Type B pancreatic cell (in vitro differentiated cells): Measurements from ENCODE around the gene MORC3. TPM values are rescaled to one million over a fixed set of nuclear protein-coding genes. Genes with fewer than 3 reads are reported as not detected.

Source experiments
- DNase-seq: peaks from one replicate; pipeline ENCODE4 v3.0.0; 2021; ENCODE audit warnings: mixed read lengths; ENCODE audit not compliant: unreplicated experiment; ENCODE audit errors: extremely low spot score
- H3K27ac Mint-ChIP-seq: 2 replicates; pipeline ENCODE4 v1.8.0; 2021; ENCODE audit warnings: mild to moderate bottlenecking, mixed read lengths
- H3K27me3 Mint-ChIP-seq: 2 replicates; pipeline ENCODE4 v1.8.0; 2021; ENCODE audit warnings: mixed read lengths
- H3K36me3 Mint-ChIP-seq: 2 replicates; pipeline ENCODE4 v1.8.0; 2021; ENCODE audit warnings: mixed read lengths
- H3K4me1 Mint-ChIP-seq: one replicate; pipeline ENCODE4 v1.8.0; 2021; ENCODE audit warnings: mixed read lengths; ENCODE audit not compliant: unreplicated experiment
- H3K4me3 Mint-ChIP-seq: 2 replicates; pipeline ENCODE4 v1.8.0; 2021; ENCODE audit warnings: mild to moderate bottlenecking, mixed read lengths
- H3K9me3 Mint-ChIP-seq: 2 replicates; pipeline ENCODE4 v1.8.0; 2021; ENCODE audit warnings: mixed read lengths
- CTCF ChIP-seq: fragments of 200-600 bp; sonication (generic); conservative IDR thresholded peaks from 2 replicates; pipeline ENCODE4 v1.5.0; 2021; ENCODE audit warnings: antibody characterized with exemption, mild to moderate bottlenecking
- total RNA-seq: library from RNA; stranded (reverse); gene quantifications from 2 replicates; pipeline ENCODE4 v1.2.1, GENCODE V29; 2021; ENCODE audit warnings: low replicate concordance

MORC3 gene
- total RNA-seq, 1 donor from 2014 or later = 26.9 TPM

GRCh38 chr21:36347278-36347961 is 27.4 kb downstream of the MORC3 start:
- no peak for DNase-seq
- no peak for TF ChIP-seq CTCF
- Mint-ChIP-seq H3K9me3 (no peaks in the 10 kb centered on the region), H3K4me1 (no peaks in the 10 kb centered on the region), H3K4me3 (no peak overlapping the region), H3K27me3 (no peaks in the 10 kb centered on the region), H3K36me3 (peaks cover 33% of the 10 kb centered on the region), H3K27ac (no peak overlapping the region)

- no peak for TF ChIP-seq CTCF
- Mint-ChIP-seq H3K4me1 (no peaks in the 10 kb centered on the region), H3K9me3 (no peaks in the 10 kb centered on the region), H3K27me3 (no peaks in the 10 kb centered on the region), H3K36me3 (peaks cover 36% of the 10 kb centered on the region), H3K27ac (no peak overlapping the region), H3K4me3 (no peak overlapping the region)
- DNase-seq = no peak
Measured at GRCh38 chr21:36347962-36348328, 27.9 kb downstream of the MORC3 start.

GRCh38 chr21:36349315-36349714 is 29.3 kb downstream of the MORC3 start:
- no peak for DNase-seq
- no peak overlapping the region for H3K4me3 Mint-ChIP-seq
- TF ChIP-seq CTCF = no peak
- H3K9me3 Mint-ChIP-seq = no peaks in the 10 kb centered on the region
- peaks cover 36% of the 10 kb centered on the region for H3K36me3 Mint-ChIP-seq
- H3K27me3 Mint-ChIP-seq = no peaks in the 10 kb centered on the region
- no peak overlapping the region for H3K27ac Mint-ChIP-seq
- no peaks in the 10 kb centered on the region for H3K4me1 Mint-ChIP-seq

- TF ChIP-seq CTCF = no peak
- Mint-ChIP-seq H3K27ac (no peak overlapping the region), H3K9me3 (no peaks in the 10 kb centered on the region), H3K27me3 (no peaks in the 10 kb centered on the region), H3K36me3 (peaks cover 36% of the 10 kb centered on the region), H3K4me1 (no peaks in the 10 kb centered on the region), H3K4me3 (no peak overlapping the region)
- DNase-seq = no peak
Measured at GRCh38 chr21:36350282-36350910, 30.4 kb downstream of the MORC3 start.

- no peak for TF ChIP-seq CTCF
- no peaks in the 10 kb centered on the region for H3K27me3 Mint-ChIP-seq
- no peaks in the 10 kb centered on the region for H3K9me3 Mint-ChIP-seq
- H3K27ac Mint-ChIP-seq = no peak overlapping the region
- DNase-seq = no peak
- peaks cover 30% of the 10 kb centered on the region for H3K36me3 Mint-ChIP-seq
- no peak overlapping the region for H3K4me3 Mint-ChIP-seq
- H3K4me1 Mint-ChIP-seq = no peaks in the 10 kb centered on the region
Measured at GRCh38 chr21:36354918-36355680, 35.1 kb downstream of the MORC3 start.
